ENCODE data around the gene SLC39A11.
A peak's percentile ranks its signal among the peaks of the same experiment; 100 is the strongest.

Gene SLC39A11

DNA sequence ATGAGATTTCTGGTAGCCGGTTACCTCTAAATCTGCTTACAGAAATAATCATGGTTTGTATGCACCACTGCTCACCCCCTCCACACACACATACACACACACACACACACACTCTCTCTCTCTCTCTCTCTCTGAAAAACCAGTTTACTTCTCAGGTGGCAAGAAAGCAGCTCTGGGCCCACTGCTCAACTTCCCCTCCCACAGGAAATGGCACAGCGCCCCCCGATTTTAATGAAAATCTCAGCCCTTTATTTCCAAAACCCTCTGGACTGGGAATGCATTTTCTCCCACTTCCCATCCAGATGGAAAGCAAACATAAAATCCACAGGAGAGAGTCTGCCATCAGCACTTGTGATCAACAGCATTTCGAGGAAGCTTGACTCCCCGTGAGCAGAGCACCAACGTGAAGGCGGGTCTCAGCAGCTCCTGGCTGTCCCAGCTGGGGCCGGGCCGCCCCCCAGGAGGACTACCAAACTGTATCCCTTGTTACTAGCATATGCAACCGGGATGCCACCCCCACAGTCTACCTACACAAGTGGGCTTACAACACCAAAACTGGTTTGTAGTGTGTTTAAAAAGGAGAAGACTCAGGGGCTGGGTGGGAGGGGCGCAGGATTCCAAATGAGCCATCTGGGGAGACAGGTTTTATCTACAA lies 121.1 kb downstream of the SLC39A11 start:
- no peak for DNase-seq

DNA sequence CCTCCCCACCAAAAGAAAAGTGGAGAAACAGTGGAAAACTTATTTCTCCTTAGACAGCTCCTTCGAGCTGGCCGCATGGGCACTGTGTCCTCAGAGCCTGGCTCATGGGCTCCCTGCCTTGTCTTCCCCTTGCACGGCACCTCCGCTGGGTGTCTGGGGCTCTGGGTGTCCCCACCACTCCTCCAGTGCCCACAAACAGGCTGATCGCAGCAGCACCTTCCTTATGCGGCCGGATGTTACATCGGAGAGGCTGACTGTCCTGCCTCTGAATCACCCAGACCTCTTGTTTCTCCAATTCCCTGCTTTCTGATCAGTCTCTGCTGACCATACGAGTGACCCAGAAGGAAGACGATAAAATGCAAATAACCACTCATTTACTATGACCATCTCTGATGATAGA lies 121.7 kb downstream of the SLC39A11 start:
- DNase-seq = no peak

DNA sequence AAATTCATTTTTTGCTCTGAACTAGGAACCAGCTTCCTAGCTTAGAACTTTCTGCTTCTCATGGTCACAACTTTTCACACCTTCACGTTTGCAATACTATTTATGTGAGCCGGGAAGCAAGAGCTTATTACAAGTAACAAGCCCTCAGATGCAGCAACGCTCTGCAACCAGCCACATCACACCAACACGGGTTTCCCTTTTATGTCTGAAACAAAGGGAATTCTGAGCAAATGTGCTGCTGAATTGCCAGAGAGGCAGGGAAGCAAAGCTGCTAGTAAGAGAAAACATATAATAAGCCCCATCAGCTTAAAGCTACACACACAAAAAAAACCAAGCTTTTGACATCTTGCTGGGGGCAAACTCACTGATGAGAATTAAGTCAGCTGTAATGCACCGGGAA lies 122.2 kb downstream of the SLC39A11 start:
- DNase-seq = no peak

DNA sequence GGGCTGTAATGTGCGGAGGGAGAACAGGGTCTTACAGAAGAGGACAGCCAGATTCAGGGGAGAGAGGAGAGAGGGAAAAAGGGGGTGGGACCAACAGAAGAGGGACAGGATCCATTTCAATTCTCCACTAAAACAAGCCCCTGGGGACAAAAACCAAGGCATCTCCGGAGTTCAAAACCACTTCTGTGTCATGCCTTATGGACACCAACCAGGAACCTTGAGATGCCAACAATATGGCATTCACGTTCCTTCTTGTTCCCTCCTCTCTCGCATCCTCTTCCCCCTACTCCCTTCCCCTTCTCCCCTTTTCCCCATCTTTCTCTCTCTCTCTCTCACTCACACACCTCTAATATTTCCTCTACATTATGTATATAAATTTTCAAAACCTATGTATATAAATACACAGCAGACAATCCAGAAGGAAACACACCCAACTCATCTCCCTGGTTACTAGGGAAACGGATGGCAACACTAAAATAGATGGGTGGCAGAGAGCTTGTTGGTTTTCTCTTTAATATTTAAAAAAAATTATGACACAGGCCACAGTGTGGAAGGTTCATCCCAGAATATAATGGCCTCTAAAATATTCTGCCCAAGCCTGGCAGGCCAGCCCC lies 123.1 kb downstream of the SLC39A11 start:
- no peak for DNase-seq

DNA sequence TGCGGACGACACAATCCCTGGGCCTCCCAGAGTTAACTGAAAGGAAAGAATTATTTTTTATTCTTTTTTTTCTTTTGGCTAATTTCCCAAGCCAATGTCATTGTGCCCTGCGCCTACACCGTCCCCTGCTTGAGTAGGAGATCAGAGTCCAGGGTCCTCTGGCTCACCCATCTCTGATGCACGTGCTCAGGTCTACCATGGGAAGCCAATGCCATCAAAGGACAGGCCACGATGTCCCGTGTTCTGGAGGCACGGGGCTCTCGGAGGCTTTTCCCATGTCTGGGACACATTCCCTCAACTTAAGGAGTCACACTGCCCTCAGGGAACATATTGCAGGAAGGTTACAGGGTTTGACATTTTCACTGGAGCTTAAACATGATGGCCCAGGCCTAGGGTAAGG lies 123.7 kb downstream of the SLC39A11 start:
- no peak for DNase-seq

DNA sequence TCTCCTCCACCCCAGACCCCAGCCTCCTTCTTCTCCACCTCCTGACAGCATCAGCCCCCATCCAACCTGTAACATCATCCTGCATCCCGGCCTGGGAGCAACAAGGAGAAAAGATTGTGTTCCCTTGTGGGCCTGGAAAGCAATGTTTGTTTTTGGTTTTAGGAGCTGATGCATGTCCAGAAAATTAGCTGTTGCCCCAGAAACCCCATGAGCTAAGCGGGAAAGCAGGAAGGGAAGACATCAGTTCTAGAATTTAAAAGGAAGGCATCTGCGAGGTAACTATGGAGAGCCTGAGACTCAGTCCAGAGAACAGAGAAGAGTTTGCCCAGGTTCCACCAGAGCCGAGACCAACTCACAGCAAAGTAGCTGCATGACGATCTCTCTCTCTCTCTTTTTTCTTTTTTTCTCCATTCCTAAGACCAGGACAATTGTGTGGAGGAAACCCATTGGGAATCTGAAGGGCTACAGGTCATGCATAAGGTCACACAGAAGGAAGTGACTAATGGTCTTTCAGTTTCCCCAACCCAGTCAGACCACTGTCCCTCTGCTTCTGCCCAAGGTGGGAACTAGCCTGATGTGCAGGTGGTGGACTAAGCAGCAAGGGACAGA lies 124.4 kb downstream of the SLC39A11 start:
- no peak for DNase-seq

DNA sequence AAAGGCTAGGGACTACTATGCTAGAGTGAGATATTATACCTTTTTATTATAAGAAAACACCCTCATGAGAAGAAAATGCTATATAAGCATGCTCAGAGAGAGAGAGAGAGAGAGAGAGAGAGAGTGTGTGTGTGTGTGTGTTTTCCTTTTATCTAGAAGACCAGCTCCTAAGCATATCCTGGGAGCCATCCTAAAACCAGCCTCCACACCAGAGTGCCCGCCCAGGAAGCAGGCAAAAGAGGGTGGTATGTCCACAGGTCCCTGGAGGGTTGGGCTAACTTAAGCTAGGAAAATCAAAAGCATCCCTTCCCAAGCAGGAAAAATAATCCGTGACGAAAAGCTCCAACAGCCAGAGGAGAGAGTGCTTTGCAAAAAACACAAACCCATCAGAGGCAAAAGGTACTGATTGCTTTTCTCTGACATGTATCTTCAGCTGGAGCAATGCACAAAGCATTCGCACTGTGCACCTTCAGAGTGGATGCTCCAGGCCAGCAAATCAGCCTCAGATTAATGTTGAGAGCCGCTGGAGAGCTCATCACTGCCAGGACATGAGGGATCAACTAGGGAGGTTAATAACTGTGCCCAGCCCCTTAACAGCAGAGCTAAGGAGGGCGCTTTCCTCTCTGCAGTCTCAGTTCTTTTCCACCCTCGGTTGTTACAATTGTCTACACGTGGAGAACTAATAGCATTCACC lies 125.1 kb downstream of the SLC39A11 start:
- DNase-seq = no peak

DNA sequence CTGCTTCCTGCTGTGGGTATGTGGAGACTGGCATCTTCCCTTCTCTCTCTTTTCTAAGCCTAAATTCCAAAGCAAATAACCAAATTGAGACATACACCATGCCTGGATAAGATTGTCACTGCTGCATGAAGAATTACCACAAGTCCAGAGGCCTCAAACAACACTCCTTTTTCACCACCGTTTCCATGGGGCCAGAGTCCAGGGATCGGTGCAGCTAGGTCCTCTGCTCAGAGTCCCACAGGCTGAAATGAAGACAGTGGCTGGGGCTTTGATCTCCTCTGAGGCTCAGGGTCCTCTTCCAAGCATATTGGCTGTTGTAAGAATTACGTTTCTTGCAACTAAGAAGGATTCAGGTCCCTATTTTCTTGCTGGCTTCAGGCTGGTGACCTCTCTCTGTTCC lies 130.4 kb downstream of the SLC39A11 start:
- no peak for DNase-seq

DNA sequence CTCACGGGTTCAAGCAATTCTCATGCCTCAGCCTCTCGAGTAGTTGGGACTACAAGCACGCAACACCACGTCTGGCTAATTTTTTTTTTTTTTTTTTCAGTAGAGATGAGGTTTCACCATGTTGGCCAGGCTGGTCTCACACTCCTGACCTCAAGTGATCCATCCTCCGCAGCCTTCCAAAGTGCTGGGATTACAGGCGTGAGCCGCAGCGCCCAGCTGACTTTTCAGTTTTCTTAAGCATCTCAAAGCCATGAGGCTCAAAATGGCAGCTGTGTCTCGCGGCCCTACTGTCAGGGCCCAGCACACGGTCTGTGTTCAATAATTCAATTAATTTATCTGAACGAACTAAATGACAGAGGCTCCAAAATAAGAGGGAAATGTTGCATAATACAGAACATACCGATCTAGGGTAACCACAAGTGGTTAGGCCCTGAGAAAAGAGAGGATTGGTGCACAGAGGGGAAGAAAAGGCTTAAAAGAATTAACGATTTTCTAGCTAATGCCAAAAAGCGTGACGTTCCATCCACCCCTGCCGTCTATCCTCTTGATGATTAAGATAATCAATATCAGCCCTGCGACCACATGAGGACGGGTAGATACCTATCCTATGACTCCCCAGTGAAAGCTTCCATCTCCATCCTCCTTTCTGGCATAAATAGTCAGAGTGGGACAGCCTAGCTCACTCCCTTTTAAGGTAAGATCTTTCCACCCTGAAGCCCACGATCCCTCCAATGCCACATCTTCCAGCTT lies 136.9 kb downstream of the SLC39A11 start:
- no peak for DNase-seq

DNA sequence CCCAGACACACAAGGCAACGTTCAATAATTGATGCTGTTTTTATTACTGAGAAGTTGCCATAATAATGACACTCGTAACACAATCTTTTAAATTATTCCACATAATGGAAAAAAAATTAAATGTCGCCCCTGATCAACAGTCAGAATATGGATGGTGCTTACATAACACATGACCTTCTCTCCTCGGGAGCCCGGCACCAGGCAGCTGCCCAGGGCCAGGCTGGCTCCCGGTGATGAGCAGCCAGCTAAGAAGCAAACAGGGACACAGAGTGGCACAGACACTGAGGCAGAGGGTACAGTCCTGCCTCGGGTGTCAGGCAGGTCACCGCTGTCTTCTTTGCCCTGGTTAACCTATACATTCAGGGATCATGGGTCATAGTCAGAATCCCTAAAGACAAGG lies 137.9 kb downstream of the SLC39A11 start:
- DNase-seq = no peak

DNA sequence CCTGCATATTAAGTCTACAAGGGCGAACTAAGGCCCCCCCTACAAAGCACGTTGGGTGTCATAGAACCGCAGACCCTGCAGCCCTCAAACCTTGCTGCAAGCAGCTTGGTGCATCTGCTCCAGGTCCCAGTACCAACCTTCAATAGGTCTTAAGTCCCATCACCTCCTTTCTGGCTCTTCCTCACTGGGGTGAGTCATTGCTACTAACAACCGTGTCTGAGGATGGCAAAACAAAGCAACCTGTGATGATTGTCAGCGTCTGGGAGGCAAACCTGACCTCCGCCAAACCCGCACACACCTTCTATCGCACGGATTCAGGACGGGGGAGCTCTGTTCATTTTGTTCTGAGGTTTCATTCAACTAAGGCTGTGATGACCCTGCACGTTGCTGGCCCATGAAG lies 138.9 kb downstream of the SLC39A11 start:
- no peak for DNase-seq

DNA sequence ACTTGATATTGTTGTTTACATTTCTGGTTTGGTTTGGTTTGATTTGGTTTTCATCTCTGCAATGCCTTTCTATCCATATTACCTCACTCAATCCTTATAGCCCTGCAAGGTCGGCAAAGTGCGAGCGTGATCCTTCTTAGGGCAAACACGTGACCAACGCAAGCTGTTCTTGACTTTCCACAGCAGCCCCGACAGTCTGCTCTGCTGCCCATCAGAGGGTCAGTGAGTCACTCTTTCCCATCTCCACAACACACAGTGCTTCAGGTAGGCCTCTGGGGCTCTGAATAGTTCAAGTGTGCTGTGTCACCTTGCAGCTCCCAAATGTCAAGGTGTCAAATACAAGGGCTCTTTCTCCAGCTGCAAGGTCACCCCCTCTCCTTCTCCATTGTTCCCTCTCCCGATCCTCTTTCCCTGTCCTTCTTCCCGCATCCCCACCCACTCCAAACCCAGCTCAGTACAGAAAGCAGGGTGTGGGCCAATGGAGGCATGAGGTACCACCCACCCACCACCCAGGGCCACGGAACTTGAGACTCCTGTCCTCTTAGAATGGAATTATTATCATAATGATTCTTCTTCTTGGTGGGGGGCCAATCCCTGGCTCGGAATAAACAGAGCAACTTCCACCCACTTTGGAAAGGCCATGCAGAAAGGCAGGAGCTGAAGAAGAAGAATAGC lies 139.7 kb downstream of the SLC39A11 start:
- DNase-seq = no peak

DNA sequence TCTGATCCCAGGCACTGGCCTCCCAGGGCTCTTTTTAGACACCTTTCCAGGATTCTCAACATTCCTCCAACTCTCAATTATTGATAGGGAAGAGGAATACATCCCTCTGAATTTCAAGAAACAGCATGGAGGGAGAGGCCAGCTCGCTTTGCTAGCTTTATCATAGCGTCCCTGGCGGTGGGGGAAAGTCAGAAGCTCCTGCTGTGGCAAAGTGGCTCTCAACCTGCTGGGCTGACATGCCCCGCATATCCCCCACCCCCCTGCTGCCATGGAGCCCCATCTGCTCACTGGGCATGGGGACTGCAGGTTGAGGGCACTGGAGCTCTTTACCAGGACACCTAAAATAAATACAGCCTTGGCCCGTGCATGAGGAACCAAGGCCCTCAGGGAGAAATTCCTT lies 140.3 kb downstream of the SLC39A11 start:
- DNase-seq = no peak

DNA sequence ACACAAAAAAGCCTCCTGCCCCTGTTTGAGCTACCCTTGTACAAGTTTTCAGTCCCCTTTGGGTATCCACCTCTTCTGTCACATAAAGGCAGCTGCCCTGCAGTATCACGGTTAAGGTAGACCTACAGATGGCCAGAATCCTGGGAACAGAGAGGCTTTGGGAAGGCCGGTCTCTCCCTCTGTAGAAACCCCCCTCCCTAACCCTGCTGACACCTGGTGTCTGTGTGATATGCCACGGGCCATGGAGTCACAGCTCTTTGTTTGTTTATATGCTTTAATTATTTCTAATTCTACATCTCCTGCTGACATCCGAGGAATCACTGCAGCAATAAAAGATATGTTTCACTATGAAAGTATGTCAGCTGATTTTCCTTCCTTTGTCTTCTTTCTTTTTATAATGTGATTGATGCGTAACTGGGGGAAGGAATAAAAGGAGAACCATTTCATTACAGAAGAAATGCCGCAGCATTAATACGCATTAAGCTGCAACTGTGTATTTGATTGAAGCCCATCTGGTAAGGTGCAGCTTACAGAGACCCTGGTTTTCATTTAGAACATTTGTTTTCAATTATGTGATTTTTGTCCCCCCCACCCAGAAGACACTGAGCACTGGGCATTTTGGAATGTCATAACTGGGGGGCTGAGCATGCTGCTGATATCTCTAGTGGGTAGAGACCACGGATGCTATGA lies 142.1 kb downstream of the SLC39A11 start:
- peak; percentile 22 for DNase-seq

DNA sequence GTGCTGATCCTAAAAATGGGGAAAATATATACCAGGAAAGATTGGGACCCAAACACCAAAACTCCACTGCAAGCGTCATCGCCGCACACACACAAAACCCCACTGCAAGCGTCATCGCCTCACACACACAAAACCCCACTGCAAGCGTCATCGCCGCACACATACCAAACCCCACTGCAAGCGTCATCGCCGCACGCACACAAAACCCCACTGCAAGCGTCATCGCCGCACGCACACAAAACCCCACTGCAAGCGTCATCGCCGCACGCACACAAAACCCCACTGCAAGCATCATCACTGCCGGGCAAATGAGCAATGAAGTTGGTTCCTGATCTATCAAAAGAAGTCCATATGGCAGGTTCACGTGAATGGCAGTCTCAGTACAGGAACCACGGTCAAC lies 144.4 kb downstream of the SLC39A11 start:
- no peak for DNase-seq

DNA sequence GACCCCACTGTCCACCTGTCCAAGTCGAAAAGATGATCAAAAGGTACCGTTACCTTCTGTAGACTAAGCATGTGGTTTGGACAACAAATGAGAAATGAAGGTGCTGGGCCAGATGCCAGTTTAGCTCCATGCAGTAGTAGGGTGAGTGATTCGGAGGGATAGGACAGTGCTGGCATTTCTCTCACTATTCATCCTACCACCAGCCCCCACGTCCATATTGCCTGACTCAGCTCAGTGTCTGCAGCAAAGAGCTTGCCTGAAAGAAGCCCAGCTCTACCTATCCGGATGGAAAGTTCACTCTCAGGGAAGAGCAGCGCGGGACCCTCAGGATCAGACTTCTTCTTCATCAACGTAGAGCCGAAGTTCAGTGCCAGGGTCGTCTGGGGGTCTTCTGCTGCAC lies 145.0 kb downstream of the SLC39A11 start:
- DNase-seq = no peak

DNA sequence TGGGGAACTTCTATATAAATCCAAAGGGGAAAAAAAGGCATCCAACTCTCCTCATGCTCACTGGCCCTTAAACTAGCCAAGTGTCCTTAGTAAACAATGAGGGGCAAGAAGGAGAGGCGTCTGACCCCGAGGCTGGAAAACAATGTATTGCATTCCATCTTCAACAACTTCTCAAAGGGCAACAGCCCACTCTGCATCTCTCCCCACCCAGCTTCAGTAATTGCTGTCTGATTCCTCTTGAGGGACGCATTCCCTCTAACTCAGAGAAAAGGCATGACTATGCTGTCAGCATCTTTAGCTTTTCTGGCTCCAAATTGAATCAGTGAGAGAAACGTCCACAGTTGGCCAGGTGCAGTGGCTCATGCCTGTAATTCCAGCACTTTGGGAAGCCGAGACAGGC lies 145.8 kb downstream of the SLC39A11 start:
- DNase-seq = no peak

DNA sequence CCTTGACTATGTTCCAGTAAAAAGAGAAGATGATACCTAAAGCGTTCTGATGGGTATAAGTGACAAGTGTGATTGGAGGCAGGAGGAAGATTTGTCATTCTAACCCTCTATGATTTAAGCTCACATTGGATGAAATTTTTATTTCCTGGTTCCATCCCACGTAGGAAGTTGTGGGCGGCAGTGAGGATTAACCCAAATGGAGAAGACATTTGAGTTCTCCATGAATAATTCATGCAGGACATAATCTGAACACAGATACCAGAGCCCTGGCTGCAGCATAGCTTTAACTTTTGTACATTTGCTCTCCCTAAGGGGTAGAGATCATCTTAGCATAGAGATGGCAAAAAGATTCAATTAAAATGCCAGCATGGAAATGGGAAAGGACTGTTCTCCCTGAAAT lies 146.3 kb downstream of the SLC39A11 start:
- no peak for DNase-seq

DNA sequence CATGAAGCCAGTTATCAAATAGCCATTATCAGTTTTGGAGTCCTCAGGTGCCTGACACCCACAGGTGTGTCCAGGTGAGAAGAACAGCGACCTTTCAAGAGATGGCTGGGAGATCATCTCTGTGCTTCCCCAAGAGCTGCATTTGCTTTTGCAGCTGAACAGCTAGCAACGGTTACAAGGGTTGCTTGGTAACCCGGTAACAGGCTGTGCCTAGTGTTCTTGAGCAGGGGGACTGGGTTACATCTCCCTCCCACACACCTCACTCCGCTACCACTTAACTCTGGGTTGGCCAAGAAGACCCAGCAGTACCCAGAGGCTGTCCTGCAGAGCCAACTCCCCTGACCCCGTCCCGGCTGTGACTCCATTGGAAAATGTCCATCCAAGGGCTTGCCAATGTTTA lies 147.0 kb downstream of the SLC39A11 start:
- DNase-seq = no peak

DNA sequence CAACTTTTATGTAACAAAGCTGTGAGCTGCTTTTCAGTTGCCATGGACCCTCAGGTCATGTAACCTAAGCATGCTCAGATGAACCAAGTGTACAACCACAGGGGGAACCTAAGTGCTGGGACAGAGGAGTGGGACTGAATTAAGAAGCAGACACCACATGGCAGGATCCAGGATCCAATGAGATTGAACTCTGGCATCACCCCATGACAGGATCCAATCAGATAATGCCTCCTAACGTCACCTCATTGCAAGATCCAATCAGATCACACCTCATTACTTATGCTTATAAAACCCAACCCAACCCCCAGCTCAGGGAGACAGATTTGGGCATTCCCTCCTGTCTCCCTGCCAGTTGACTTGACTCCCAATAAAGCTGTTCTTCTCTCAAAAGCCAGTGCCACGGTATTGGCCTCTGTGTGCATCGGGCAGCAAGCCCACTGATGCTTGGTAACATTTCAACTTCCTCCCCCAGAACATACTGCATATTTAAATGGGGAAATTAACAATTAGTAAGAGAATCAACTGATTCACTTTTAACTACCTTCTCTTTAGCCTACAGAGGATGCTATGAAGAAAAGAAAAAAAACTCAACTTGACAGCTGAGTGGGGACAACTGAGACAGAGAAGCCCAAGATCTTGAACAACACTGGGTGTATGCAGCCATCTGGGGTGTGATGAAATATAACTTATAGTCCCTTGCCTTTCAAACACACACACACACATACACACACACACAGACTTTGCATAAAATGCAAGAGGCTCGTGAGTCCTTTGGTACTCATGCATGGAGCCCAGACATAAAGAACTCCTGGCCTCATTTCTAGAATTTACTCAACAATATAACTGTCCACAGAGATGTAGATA lies 148.4 kb downstream of the SLC39A11 start:
- DNase-seq = no peak

DNA sequence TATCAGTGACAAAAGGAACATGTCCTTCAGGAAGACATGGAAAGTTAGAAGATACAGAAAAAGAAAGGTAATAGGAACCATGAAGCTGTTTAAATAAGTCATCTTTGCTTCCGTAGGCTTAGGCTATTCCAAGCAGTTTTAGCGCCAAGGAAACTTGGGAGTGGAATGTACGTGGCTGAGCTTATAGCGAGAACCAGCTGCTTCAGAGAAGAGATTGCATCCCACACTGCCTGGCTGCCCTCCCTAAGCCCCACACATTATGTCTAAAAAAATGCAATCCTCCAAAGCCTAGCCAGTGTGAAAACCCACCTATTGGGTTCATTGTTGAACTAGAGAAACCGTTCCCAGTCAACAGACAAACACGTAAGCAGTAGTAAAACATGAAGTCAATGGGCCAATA lies 149.9 kb downstream of the SLC39A11 start:
- DNase-seq = no peak

All from NCI-H1694 (cell line).